Measurements from ENCODE around the gene NBPF9.
"Not testable (repeated sequence)": the region's sequence is repeated elsewhere in the genome, so short reads cannot be mapped to it uniquely, and the experiment has no call there.

Gene NBPF9, protein sequence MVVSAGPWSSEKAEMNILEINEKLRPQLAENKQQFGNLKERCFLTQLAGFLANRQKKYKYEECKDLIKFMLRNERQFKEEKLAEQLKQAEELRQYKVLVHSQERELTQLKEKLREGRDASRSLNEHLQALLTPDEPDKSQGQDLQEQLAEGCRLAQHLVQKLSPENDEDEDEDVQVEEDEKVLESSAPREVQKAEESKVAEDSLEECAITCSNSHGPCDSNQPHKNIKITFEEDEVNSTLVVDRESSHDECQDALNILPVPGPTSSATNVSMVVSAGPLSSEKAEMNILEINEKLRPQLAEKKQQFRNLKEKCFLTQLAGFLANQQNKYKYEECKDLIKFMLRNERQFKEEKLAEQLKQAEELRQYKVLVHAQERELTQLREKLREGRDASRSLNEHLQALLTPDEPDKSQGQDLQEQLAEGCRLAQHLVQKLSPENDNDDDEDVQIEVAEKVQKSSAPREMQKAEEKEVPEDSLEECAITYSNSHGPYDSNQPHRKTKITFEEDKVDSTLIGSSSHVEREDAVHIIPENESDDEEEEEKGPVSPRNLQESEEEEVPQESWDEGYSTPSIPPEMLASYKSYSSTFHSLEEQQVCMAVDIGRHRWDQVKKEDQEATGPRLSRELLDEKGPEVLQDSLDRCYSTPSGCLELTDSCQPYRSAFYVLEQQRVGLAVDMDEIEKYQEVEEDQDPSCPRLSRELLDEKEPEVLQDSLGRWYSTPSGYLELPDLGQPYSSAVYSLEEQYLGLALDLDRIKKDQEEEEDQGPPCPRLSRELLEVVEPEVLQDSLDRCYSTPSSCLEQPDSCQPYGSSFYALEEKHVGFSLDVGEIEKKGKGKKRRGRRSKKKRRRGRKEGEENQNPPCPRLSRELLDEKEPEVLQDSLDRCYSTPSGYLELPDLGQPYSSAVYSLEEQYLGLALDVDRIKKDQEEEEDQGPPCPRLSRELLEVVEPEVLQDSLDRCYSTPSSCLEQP (N-terminal part only)

DNA sequence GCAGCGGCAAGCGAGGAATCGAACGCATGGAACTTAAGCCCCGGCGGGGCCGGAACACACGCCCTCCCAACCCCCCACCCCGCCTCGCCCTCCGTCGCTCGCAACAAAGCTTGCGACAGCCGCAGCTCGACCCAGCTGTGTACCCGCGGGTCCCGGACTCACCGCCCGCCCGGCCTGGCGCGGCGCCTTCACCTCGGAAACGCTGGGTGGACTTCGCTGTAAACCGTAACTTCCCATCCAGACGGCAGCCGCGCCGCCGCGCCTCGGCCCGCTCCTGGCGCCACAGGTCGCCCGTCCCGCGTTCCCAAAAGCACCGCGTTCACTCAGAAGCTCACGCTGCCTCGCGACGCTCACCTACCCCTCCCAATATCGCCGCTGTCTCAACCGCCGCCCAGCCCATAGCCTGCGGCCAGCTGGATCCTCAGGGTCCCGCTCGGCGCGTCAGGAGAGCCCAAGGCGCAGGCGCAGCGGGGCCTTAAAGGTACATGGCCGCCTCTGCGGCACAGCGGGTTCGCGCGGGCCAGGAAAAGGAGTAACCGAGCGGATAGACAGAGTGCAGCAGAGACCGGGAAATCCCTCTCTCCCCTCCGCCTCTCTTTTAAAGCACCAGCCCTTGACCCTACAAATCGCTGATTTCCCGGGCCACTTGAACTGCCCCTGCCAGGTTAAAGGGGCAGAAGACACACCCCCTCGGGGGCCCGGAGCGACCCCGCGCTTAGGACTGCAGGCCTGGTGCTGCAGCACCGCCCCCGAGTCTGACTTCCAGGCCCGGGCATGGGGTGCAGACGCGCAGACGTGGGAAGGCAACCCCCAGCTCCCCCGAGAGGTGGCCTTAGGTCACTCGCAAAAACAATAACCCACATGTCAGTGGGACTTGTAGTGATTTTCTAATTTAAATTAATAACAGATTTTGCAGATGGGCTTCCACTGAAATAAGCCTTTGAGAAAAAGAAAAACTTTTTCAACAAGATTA lies at the start of gene NBPF9:
Gene NBPF9 (minus strand): TSS at position 443 of the 973 bp plus-strand sequence. CDS start 21,412 bp downstream, outside the sequence.
- FAIRE-seq = not testable (repeated sequence)

DNA sequence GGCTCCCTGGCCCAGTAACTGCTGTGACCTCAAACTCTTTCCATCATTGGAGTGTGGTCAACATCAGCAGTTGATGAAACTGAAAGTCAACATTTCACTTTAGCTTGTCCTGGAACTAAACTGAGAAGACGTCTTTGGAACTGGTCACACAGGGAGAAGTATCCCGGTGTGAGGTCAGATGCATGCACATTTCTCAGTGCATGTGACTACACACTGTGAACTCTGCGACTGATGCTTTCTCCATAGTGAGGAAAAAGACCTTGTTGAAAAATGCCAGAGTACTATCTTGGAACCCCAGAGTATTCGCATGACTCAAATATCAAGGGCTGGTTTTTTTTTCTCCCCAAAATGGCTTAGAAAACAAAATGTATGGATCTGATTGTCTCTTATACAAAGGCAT lies 46.6 kb upstream of the NBPF9 start:
- not testable (repeated sequence) for FAIRE-seq

DNA sequence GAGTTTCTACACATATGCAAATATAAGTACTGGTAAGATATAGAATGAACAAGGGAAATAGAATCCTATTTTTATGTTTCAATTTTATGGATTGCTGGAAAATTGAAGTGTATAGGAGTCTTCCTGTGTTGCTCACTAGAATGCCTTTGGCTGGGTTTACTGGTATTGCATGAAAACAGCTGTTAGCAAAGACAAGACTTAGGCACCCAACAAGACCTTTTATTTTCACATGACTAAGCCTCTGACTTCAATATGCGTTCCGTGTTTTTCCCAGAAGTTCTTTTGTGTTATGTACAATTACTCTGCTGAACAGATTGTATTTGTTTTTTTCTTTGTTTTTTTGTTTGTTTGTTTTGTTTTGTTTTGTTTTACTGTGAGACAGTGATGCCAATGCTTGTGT lies 34.2 kb upstream of the NBPF9 start:
- not testable (repeated sequence) for FAIRE-seq

DNA sequence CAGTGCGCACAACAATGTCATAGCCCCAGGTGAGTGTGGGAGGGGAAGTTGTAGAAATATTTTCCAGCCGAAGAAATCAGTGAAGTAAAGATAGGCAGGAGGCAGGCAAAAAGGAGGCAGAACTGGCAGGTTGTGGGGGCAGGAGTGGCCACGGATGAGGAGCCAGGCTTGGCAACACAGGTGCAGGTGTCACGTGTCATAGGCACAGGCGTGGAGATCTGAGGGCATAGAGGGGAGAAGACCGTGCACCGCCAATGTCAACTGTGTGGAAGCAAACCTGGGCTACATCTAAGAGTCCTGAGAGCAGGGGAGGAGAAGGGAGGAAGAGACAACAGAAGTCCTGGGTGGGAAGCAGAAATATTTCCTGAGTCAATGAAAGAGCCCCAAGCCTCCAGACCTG lies 27.6 kb upstream of the NBPF9 start:
- FAIRE-seq = not testable (repeated sequence)

DNA sequence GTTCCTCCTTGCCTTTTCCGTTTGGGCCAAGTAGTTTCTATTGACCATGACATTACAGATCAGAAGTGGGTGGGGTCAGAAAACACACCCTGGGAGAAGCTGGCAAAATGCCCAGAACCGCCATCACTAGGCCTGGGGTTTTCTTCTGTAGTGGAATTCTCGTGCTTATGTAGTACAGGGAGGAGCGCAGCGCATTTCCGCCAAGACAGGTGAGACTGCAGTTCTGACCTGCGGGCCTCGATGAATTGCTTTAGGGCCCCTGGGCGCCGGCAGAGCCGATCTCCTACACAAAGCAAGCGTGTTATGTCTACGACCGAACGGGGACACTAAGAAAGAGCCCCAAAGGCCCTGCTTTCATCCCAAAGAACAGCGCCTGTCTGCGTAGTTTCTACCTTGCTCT lies 25.9 kb upstream of the NBPF9 start:
- FAIRE-seq = not testable (repeated sequence)

DNA sequence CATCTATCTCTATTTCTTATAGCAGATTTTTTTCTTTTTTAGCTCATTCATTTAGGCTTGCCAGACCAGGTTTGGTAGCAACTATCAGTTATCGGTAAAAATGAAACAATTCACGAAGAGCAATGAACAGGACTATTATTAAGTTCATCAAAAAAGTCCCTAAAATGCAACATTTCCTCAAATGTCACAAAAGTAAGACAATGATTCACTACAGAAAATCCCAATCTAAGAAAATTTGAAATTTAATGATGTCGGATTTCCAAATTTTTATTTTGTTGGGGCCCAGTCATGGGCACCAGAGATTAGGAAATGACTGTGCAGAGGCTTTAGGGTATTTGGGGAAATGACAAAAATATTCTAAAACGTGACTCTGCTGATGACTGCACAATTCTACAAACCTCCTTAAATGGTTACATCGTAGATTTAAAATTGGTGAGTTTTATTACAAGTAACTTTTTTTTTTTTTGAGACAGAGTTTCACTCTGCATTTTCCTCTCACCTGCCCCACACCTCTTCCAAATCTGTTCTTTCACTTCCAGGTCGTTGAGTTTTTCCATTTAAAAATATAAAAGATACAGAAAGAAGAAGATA lies 23.3 kb upstream of the NBPF9 start:
- not testable (repeated sequence) for FAIRE-seq

DNA sequence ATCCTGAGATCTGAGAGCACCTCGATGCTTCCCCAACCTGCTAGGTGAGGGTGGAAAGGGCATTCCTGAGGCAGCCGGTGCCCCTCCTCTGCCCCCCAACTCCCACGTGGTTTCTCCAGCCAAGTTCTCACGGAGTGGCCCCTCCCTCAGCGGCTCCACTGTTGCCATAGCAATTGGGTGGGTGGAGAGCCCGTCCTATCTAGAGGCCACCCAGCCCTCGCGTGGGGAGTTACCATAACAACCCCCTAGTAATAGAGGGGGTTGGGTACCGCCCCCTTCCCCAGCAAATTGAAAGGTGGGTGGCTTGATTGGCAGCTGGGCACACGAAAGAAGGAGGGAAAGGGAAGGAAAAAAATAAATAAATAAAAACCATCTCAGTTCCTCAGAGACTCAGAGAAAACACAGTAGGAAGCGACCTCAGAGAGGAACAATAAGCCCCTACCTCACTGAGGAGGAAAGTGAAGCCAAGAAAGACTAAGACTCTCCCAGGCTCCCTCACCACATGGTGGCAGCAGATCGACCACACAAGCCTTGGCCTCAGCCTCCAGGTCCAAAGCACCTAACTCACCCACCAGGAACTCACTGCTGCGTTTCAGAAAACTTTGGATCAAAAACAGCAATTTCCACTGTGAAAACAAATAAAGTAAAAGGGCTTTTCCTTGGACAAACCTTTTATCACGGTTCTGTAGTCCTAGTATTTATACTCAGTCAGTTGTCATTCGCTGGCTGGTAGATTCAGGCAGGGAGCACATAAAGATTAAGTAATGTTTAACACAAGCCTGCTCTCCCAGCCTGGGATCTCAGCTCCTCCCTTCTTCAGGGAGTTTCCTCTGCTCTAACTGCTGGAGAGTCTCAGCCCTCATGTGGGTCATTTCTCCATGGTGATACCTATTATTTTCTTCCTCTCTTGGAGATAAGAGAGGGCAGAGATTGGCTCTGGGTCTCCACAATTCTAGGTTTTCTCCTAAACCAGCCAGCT lies 20.9 kb upstream of the NBPF9 start:
- FAIRE-seq = not testable (repeated sequence)

DNA sequence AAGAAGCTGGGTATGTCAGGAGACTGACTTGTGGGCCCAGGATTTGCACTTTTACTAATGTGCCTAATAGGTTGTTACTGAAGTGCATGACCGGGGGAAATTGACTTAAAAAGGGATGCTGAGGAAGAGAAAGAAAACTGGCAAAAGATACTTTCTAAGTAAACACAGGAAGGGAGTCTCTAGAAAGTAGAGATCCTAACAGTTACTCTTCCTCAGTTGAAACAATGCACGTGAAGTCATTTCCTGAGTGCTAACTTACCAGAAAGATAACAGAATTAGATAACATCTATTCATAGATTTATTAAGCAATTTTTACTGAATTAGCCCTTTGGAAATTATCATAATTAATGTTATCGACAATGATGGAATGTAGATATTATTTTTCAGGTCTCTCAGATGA lies 9.5 kb upstream of the NBPF9 start:
- FAIRE-seq = not testable (repeated sequence)

DNA sequence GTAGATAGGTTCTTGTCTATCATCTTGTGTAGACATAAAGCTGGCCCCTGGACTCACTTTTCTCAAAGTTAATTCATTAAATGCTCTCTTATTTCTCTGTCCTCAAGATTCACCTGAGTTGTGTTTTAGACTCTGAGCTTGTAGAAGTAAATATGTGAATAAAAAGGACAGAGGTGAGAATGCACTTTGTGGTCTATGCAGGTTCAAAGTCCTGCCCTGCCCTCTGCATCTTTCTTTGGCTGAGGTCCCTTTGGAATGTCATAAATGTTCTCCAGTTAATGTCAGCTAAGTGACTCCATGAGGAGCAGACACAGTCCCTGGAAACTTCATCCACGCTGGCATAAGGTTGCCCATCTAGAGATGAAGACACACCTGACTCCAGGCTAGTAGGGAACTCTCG lies 7.0 kb upstream of the NBPF9 start:
- FAIRE-seq = not testable (repeated sequence)

DNA sequence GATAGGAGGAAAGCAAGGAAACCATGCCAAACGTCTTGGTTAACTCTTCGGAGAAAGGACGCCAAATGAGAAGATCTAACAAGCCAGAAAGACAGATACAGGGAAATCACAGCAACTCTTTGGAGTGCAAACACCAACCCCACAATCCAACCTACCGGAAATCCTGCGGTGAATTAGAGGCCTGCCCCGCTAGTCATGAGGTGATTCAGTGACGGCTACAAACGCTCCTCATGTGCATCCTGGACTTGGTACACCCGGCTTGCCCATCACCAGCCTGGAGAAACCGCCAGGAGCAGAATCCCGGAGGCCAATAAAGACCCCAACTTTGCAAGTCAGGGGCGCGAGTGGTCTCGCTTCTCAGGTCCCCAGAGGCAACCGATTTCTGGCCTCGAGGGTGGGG lies 777 bp downstream of the NBPF9 start:
- FAIRE-seq = not testable (repeated sequence)

DNA sequence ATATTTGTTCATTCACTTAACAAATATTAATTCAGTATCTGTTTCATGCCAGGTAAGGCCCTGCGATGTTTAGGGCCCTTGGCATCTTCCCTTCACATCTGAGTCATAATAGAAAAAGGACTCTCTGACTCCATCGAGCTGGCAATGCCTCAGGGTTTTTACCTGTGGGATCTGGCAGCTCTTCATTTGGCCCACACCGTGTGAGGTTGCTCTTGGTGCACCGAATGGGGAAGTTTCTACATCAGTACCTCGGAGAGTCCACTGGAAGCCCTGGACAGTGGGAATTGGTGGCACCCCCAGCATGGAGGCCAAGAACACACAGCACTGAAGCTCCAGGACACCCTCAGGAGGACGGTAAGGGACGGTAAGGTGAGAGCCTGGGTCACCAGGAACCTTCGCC lies 5.1 kb downstream of the NBPF9 start:
- FAIRE-seq = not testable (repeated sequence)

DNA sequence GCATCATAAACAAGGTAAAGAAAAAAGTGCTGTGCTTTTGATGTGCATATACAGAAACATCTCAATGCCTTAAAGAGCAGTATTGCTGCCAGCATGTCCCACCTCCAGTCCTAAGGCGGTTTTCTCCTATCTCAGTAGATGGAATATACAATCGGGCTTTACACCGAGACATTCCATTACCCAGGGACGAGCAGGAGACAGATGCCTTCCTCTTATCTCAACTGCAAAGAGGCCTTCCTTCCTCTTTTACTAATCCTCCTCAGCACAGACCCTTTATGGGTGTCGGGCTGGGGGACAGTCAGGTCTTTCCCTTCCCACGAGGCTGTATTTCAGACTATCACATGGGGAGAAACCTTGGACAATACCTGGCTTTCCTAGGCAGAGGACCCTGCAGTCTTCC lies 10.2 kb downstream of the NBPF9 start:
- FAIRE-seq = not testable (repeated sequence)

DNA sequence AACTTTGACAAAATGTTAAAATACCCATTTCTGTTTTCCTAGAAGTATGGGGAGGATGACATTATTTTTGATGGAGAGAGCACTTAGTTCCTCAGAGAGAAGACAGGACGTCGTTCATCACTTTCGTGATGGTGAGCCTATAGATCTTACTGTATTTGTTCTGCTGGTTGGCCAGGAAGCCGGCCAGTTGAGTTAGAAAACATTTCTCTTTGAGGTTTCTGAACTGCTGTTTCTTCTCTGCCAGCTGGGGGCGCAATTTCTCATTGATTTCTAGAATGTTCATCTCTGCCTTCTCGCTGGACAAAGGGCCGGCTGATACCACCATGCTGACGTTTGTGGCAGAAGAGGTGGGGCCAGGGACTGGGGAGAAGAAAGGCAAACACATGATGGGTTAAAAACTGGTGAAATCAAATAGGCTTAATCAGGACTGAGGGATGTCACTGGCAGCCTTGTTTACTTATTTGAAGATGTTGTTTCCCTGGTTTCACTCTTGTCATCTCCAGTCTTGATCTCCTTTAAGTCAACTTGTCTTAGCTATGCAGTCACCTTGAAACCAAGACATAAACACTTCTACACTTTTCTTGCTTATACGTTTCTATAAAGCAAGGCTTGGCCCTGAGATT lies 27.7 kb downstream of the NBPF9 start:
- not testable (repeated sequence) for FAIRE-seq

DNA sequence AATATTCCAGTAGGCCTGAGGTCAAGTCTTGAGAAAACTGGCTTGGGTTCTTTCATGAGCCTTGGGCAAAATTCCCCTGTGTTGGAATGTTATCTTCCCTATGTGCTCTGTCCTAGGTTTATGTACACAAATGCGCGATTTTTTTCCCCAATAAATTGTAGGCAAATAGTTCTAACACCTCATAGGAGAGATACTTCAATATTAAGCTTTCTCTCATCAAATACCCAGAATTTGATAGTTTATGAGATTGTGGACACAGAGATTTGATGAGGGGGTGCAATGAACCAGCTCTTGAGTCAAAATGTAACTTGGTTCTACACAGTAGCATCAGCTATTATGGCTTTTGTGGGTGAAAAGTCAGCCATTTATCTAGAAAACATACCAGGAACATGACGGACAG lies 38.7 kb downstream of the NBPF9 start:
- not testable (repeated sequence) for FAIRE-seq

DNA sequence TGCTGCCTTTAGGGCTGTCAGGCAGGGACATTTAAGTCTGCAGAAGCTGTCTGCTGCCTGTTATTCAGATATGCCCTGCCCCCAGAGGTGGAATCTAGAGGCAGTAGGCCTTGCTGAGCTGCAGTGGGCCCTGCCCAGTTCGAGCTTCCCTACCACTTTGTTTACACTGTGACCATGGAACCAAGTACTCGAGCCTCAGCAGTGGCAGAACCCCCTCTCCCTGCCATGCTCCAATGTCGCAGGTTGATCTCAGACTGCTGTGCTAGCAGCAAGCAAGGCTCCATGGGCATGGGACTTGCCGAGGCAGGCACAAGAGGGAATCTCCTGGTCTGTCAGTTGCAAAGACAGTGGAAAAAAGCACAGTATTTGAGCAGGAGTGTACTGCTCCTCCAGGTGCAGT lies 60.3 kb downstream of the NBPF9 start:
- not testable (repeated sequence) for FAIRE-seq

DNA sequence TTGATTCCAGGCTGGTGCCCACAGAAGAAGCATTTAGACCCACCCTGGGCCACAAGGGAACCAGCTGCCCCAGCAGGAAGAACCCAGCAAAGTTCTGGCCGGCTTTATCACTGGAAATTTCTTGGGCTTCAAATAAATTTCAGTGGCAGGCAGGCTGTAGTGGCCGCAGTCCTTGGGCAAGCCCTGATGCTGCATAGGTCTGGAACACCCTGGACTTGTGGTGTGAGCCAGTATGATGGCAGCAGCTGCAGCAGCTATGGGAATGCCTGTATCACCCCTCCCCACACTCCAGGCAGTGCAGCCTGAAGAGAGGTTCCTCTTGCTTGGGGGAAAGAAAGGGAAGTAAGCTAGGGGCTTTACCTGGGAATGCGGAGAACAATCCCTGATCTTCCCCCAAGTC lies 69.4 kb downstream of the NBPF9 start:
- FAIRE-seq = not testable (repeated sequence)

DNA sequence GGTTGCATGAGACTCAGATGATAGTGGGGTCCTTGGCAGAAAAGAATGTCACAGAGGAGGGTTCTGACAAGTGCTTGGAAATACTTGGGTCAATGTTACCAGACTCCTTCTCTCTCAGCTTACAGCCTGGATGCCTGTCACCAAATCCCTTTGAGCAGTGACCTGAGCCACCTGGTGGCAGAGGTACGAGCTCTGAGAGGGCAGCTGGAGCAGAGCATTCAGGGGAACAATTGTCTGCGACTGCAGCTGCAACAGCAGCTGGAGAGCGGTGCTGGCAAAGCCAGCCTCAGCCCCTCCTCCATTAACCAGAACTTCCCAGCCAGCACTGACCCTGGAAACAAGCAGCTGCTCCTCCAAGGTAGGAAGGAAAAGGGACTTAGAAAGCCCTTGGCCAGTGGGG lies 79.0 kb downstream of the NBPF9 start:
- FAIRE-seq = not testable (repeated sequence)

DNA sequence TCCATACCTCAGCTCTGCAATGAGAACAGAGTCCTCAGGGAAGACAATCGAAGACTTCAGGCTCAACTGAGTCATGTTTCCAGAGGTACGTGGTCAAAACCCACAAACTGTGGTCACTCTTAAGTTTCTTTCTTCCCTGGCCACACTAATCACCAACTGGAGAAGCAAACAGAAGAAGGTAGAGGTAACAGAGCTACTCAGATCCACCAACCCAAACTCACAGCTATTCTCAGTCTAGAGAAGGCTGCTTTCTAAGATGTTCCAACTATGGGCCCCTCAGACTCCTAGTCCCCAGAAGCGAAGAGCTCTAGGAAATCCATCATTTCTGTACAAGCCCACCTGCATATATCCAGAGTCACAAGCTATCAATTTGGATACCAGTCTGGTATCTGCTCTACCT lies 84.8 kb downstream of the NBPF9 start:
- FAIRE-seq = not testable (repeated sequence)

DNA sequence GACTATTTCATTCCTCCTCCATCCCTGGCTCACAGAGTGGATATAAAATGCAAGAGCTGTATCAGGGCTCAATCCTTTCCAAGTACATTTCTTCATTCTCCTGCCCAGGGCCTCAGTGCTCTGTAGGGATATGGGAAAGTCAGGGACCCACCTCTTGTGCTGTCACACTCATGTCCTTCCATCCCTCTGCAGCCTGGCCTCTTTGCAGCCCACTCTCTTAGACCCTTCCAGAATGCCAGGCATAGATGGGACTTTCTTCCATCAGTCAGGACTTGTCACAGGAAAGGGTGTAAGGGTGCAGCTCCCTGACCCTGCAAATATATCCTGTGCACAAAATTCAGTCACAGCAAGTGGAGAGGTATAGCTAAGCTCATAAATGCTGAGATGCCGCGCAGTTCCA lies 86.7 kb downstream of the NBPF9 start:
- not testable (repeated sequence) for FAIRE-seq

DNA sequence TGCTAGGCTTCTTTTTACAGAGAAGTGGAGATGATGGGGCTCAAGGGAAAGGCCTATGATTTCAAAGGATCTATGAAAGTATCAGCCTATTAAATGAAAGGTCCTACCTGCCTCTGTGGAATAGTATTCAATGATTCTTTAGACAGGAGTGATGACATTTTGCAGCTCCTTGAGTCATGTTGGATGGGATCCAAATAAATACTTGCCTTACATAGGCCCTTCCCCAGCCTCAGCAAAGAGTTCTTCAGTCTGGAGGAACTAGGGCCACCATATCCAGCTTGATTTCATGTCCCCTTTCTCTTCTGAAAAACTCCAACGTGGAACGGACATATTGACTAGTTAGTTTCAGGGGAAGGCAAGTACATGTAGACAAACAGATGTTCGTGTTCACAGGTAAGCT lies 87.8 kb downstream of the NBPF9 start:
- FAIRE-seq = not testable (repeated sequence)

Measured in colon (tissue), 2 donors.